WTC11 (cell line): ENCODE results near the gene TP53BP1. TPM values are rescaled to one million over a fixed set of nuclear protein-coding genes. Genes with fewer than 3 reads are reported as not detected.

ENCODE experiments used
- RELA ChIP-seq: sonication (generic); formaldehyde crosslinking; IDR thresholded peaks from 2 replicates; pipeline ENCODE4 v1.8.1; 2022; ENCODE audit warnings: missing genetic modification reagents, mild to moderate bottlenecking, borderline replicate concordance
- total RNA-seq: library from RNA; stranded (reverse); gene quantifications from 3 replicates; pipeline ENCODE4 v1.2.3, GENCODE V29; 2021
- TF ChIP-seq, protein P1 (sequence below): sonication (generic); formaldehyde crosslinking; IDR thresholded peaks from 2 replicates; pipeline ENCODE4 v1.8.1; 2023; ENCODE audit warnings: mild to moderate bottlenecking, missing genetic modification reagents, moderate library complexity

Gene TP53BP1
- total RNA-seq, 1 experiment from 2014 or later, result 67.1 TPM

- no peak for TF ChIP-seq RELA (CRISPR knock-in tag)
- TF ChIP-seq, protein P1, sequence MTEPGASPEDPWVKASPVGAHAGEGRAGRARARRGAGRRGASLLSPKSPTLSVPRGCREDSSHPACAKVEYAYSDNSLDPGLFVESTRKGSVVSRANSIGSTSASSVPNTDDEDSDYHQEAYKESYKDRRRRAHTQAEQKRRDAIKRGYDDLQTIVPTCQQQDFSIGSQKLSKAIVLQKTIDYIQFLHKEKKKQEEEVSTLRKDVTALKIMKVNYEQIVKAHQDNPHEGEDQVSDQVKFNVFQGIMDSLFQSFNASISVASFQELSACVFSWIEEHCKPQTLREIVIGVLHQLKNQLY (CRISPR knock-in tag), result no peak
- TF ChIP-seq, all 79 proteins: peak for 0
These were observed 132.1 kb downstream of the TP53BP1 start (continued) for GRCh38 chr15:43360821-43361220.

Other genes with a start within 250 kb of the TP53BP1 start
- gene TGM5, start 226.2 kb downstream of the TP53BP1 start, total RNA-seq, result not detected in 3 replicates
- not detected in 3 replicates for gene TGM7, start 190.9 kb downstream of the TP53BP1 start, total RNA-seq
- 7.6 to 10.6 TPM (median 9.6 TPM) in 3 replicates for gene LCMT2, start 162.6 kb downstream of the TP53BP1 start, total RNA-seq
- gene ZSCAN29, start 122.1 kb downstream of the TP53BP1 start, total RNA-seq, result 39.7 to 41.7 TPM (median 41.6 TPM) in 3 replicates
- gene TUBGCP4, start 122.1 kb downstream of the TP53BP1 start, total RNA-seq, result 22.5 to 28.5 TPM (median 25.4 TPM) in 3 replicates
- 1.1 to 2.2 TPM (median 1.1 TPM) in 3 replicates for gene MAP1A, start 24.5 kb upstream of the TP53BP1 start, total RNA-seq
- gene PPIP5K1, start 97.1 kb upstream of the TP53BP1 start, total RNA-seq, result 34.4 to 41.7 TPM (median 41.3 TPM) in 3 replicates
- 35.4 to 41.5 TPM (median 37.3 TPM) in 3 replicates for gene CKMT1B, start 100.9 kb upstream of the TP53BP1 start, total RNA-seq
- 1.1 to 1.7 TPM (median 1.1 TPM) in 3 replicates for gene STRC, start 125.6 kb upstream of the TP53BP1 start, total RNA-seq
- gene CATSPER2, start 155.7 kb upstream of the TP53BP1 start, total RNA-seq, result 2.5 to 3.2 TPM (median 2.5 TPM) in 3 replicates
- 34.4 to 37.4 TPM (median 36.4 TPM) in 3 replicates for gene CKMT1A, start 200.7 kb upstream of the TP53BP1 start, total RNA-seq